ENCODE measurements around the gene LYVE1.

Gene LYVE1

DNA sequence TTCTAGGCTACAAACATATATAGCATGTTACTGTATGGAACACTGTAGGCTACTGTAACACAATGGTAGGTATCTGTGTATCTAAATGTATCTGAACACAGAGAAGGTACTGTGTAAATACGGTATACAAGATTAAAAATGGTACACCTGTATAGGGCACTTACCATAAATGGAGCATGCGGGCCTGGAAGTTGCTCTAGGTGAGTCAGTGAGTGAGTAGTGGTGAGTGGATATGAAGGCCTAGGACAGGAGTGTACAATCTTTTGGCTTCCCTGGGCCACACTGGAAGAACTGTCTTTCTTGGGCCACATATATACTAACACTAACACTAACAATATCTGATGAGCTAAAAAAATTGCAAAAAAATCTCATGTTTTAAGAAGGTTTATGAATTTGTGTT, 48.8 kb downstream of the LYVE1 start:
- no peak overlapping the region for H3K4me3 ChIP-seq (ENCODE audit: low read depth, low read length)
- DNase-seq (ENCODE audit: low read depth), result no peak
- TF ChIP-seq, protein P1, sequence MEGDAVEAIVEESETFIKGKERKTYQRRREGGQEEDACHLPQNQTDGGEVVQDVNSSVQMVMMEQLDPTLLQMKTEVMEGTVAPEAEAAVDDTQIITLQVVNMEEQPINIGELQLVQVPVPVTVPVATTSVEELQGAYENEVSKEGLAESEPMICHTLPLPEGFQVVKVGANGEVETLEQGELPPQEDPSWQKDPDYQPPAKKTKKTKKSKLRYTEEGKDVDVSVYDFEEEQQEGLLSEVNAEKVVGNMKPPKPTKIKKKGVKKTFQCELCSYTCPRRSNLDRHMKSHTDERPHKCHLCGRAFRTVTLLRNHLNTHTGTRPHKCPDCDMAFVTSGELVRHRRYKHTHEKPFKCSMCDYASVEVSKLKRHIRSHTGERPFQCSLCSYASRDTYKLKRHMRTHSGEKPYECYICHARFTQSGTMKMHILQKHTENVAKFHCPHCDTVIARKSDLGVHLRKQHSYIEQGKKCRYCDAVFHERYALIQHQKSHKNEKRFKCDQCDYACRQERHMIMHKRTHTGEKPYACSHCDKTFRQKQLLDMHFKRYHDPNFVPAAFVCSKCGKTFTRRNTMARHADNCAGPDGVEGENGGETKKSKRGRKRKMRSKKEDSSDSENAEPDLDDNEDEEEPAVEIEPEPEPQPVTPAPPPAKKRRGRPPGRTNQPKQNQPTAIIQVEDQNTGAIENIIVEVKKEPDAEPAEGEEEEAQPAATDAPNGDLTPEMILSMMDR (IDR thresholded peaks at IDR 0.05; ENCODE audit: insufficient read depth, low read depth, low read length, missing control alignments), result no peak

- TF ChIP-seq, protein P1 (IDR thresholded peaks at IDR 0.05; ENCODE audit: insufficient read depth, low read depth, low read length, missing control alignments), result no peak
- DNase-seq (ENCODE audit: low read depth), result no peak
- H3K4me3 ChIP-seq (ENCODE audit: low read depth, low read length), result no peak overlapping the region
Measured at GRCh38 chr11:10518891-10519290, 49.6 kb downstream of the LYVE1 start.

DNA sequence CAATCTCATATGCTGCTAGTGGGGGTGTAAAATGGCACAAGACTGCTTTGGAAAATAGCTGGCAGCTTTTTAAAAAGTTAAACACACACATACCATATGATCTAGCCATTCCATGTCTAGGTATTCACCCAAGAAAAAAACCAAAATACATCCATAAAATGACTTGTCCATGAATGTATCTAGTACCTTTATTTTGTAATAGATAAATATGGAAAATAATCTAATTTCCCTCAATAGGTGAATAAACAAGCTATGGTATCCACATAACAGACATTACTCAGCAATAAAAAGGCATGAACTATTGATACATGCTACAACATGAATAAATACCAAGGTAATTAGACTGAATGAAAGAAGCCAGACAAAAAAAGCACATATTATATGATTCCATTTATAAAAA, 50.3 kb downstream of the LYVE1 start:
- no peak for DNase-seq (ENCODE audit: low read depth)
- TF ChIP-seq, protein P1 (IDR thresholded peaks at IDR 0.05; ENCODE audit: insufficient read depth, low read depth, low read length, missing control alignments), result no peak
- no peak overlapping the region for H3K4me3 ChIP-seq (ENCODE audit: low read depth, low read length)

- H3K4me3 ChIP-seq (ENCODE audit: low read depth, low read length), result no peak overlapping the region
- no peak for DNase-seq (ENCODE audit: low read depth)
- TF ChIP-seq, protein P1 (IDR thresholded peaks at IDR 0.05; ENCODE audit: insufficient read depth, low read depth, low read length, missing control alignments), result no peak
Measured at GRCh38 chr11:10515418-10515817, 53.0 kb downstream of the LYVE1 start.

DNA sequence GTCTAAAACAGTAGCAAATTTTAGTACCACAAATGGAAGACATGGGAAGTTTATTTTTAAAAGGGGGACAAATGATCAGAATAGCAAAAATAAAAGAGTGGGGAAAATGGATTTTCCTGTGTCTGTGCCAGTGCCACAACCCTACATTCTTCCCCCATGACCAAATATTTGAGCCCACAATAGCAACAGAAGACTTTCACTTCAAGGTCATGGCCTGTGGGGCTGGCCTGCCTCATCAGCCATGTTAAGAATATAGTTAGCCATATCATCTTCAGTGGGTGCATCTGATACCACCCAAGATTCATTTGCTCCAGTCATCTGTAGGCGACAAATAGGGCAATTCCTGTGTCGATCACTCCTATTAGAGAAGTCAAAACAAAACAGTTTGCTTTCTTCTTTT, 53.8 kb downstream of the LYVE1 start:
- DNase-seq (ENCODE audit: low read depth), result no peak
- no peak overlapping the region for H3K4me3 ChIP-seq (ENCODE audit: low read depth, low read length)
- TF ChIP-seq, protein P1 (IDR thresholded peaks at IDR 0.05; ENCODE audit: insufficient read depth, low read depth, low read length, missing control alignments), result no peak

- TF ChIP-seq, protein P1 (IDR thresholded peaks at IDR 0.05; ENCODE audit: insufficient read depth, low read depth, low read length, missing control alignments), result no peak
- DNase-seq (ENCODE audit: low read depth), result no peak
- H3K4me3 ChIP-seq (ENCODE audit: low read depth, low read length), result no peak overlapping the region
Measured at GRCh38 chr11:10514202-10514601, 54.3 kb downstream of the LYVE1 start.

DNA sequence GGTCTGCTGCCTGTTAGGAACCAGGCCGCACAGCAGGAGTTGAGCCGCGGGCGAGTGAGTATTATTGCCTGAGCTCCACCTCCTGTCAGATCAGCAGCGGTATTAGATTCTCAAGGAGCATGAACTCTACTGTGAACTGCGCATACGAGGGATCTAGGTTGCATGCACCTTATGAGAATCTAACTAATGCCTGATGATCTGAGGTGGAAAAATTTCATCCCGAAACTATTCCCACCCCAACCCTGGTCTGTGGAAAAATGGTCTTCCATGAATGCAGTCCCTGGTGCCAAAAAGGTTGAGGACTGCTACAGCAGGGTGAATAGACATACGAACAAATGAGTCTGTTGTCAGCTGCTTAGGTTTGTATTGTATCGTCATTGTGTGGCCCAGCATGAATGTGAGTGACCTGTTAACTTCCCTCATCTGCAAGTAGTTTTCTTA, 57.3 kb downstream of the LYVE1 start:
- DNase-seq (ENCODE audit: low read depth), result no peak
- TF ChIP-seq, protein P1 (IDR thresholded peaks at IDR 0.05; ENCODE audit: insufficient read depth, low read depth, low read length, missing control alignments), result no peak
- H3K4me3 ChIP-seq (ENCODE audit: low read depth, low read length), result no peak overlapping the region
